ENCODE results near the gene EIF2S2. TPM values are rescaled to one million over a fixed set of nuclear protein-coding genes. Genes with fewer than 3 reads are reported as not detected.

Gene EIF2S2
- total RNA-seq, 2 donors from 2014 or later = 106 to 144 TPM

DNA sequence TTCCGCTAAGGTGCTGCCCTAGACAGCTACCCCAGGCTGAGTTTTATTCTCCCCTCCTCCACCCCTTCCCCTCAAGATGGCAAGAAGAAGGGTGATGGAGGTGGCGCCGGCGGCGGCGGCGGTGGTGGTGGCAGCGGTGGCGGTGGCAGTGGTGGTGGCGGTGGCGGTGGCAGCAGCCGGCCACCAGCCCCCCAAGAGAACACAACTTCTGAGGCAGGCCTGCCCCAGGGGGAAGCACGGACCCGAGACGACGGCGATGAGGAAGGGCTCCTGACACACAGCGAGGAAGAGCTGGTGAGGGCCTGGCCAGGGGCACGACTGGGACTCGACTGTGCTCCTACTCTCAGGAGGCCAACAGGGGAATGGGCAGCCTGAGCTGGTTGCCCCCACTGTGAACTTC, 35.1 kb downstream of the EIF2S2 start:
- Mint-ChIP-seq H3K36me3 (ENCODE audit: low read depth) (peaks cover 48% of the 10 kb centered on the region), H3K4me3 (no peak overlapping the region), H3K27ac (no peak overlapping the region), H3K9me3 (no peaks in the 10 kb centered on the region), H3K4me1 (peaks cover 2% of the 10 kb centered on the region), H3K27me3 (ENCODE audit: insufficient read depth) (no peaks in the 10 kb centered on the region)
- DNase-seq = no peak
- peaks cover 71% of the 10 kb centered on the region for H3K36me3 ChIP-seq (ENCODE audit: control insufficient read depth, insufficient read depth, low read length)
- H3K4me1 ChIP-seq (ENCODE audit: control insufficient read depth, insufficient read depth, low read length) = no peaks in the 10 kb centered on the region
- no peaks in the 10 kb centered on the region for H3K9me3 ChIP-seq (ENCODE audit: control insufficient read depth, low read length)
- 95 to 96% methylated on average over 7 to 20 of the region's 20 CpGs for WGBS, 2 experiments (ENCODE audit: insufficient coverage in 1 of 2, insufficient read length in 1 of 2)
- no peak overlapping the region for H3K4me3 ChIP-seq (ENCODE audit: low read length)
- H3K27me3 ChIP-seq (ENCODE audit: control insufficient read depth, insufficient read depth, low read length, poor library complexity, severe bottlenecking) = no peaks in the 10 kb centered on the region
- no peak overlapping the region for H3K27ac ChIP-seq (ENCODE audit: low read depth, low read length)
- H3K9ac ChIP-seq (ENCODE audit: extremely low read depth, low read length, poor library complexity, severe bottlenecking) = no peak overlapping the region
- TF ChIP-seq, protein P1, sequence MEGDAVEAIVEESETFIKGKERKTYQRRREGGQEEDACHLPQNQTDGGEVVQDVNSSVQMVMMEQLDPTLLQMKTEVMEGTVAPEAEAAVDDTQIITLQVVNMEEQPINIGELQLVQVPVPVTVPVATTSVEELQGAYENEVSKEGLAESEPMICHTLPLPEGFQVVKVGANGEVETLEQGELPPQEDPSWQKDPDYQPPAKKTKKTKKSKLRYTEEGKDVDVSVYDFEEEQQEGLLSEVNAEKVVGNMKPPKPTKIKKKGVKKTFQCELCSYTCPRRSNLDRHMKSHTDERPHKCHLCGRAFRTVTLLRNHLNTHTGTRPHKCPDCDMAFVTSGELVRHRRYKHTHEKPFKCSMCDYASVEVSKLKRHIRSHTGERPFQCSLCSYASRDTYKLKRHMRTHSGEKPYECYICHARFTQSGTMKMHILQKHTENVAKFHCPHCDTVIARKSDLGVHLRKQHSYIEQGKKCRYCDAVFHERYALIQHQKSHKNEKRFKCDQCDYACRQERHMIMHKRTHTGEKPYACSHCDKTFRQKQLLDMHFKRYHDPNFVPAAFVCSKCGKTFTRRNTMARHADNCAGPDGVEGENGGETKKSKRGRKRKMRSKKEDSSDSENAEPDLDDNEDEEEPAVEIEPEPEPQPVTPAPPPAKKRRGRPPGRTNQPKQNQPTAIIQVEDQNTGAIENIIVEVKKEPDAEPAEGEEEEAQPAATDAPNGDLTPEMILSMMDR (conservative IDR thresholded peaks at IDR 0.05) = no peak

DNA sequence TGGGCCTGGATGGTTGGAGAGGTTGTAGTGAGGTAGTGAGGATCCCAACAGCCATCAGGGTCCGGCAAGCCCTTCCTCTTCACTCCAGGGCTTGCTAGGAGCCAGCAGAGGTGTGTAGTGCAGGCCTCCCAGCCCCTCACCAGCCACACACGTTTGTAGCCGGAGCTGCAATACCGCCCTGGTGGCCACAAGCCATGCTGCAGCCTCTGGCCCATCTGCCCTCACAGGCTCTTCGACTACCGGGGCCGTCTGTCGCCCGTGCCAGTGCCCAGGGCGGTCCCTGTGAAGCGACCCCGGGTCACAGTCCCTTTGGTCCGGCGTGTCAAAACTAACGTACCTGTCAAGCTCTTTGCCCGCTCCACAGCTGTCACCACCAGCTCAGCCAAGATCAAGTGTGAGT, 36.4 kb downstream of the EIF2S2 start:
- no peak overlapping the region for H3K9ac ChIP-seq (ENCODE audit: extremely low read depth, low read length, poor library complexity, severe bottlenecking)
- Mint-ChIP-seq H3K27me3 (ENCODE audit: insufficient read depth) (no peaks in the 10 kb centered on the region), H3K36me3 (ENCODE audit: low read depth) (peaks cover 49% of the 10 kb centered on the region), H3K4me3 (no peak overlapping the region), H3K27ac (peak overlapping the region; percentile 69), H3K9me3 (no peaks in the 10 kb centered on the region), H3K4me1 (peaks cover 2% of the 10 kb centered on the region)
- peaks cover 66% of the 10 kb centered on the region for H3K36me3 ChIP-seq (ENCODE audit: control insufficient read depth, insufficient read depth, low read length)
- WGBS, 2 experiments (ENCODE audit: insufficient coverage in 1 of 2, insufficient read length in 1 of 2) = 95 to 97% methylated on average over 15 to 16 of the region's 16 CpGs
- TF ChIP-seq, protein P1 (conservative IDR thresholded peaks at IDR 0.05) = peak; percentile 70
- H3K4me3 ChIP-seq (ENCODE audit: low read length) = no peak overlapping the region
- no peaks in the 10 kb centered on the region for H3K9me3 ChIP-seq (ENCODE audit: control insufficient read depth, low read length)
- no peaks in the 10 kb centered on the region for H3K27me3 ChIP-seq (ENCODE audit: control insufficient read depth, insufficient read depth, low read length, poor library complexity, severe bottlenecking)
- no peaks in the 10 kb centered on the region for H3K4me1 ChIP-seq (ENCODE audit: control insufficient read depth, insufficient read depth, low read length)
- DNase-seq = peak; percentile 75
- no peak overlapping the region for H3K27ac ChIP-seq (ENCODE audit: low read depth, low read length)

DNA sequence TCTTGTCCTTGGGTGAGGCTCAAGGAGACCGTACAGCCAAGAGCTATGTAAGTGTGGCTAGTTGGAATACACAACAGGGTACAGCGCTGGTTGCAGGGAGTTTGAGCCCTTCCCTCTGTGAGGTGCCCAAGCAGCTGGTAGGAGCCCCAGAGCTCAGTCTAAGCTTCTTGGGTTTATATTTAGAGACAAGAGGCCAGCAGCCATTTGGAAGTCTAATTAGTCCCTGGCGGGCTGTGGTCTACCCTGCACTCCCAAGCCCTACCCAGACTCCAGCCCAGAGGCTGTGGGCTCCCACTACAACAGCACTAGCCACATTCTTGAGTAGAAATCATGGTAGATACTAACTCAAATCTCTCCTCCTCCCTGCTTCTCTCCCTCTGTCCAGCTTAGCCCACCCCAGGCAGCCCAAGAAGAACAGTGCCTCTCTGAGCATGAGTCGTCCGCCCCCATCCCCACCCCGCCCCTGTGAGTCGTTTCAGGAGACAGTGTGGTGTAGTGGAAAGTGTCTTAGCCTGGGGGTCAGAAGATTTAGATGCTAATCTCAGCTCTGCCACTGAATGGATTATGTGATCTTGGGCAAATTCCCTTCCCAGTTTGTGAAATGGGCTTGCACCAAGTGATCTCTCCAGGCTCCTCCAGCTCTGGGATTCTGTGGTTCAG, 37.8 kb downstream of the EIF2S2 start:
- 87 to 100% methylated on average over 2 to 7 of the region's 7 CpGs for WGBS, 2 experiments (ENCODE audit: insufficient coverage in 1 of 2, insufficient read length in 1 of 2)
- no peak for DNase-seq
- peaks cover 7% of the 10 kb centered on the region for H3K4me1 Mint-ChIP-seq
- H3K27ac ChIP-seq (ENCODE audit: low read depth, low read length) = no peak overlapping the region
- H3K36me3 ChIP-seq (ENCODE audit: control insufficient read depth, insufficient read depth, low read length) = peaks cover 51% of the 10 kb centered on the region
- no peaks in the 10 kb centered on the region for H3K9me3 ChIP-seq (ENCODE audit: control insufficient read depth, low read length)
- H3K4me1 ChIP-seq (ENCODE audit: control insufficient read depth, insufficient read depth, low read length) = no peaks in the 10 kb centered on the region
- H3K27me3 Mint-ChIP-seq (ENCODE audit: insufficient read depth) = no peaks in the 10 kb centered on the region
- H3K9me3 Mint-ChIP-seq = no peaks in the 10 kb centered on the region
- no peak overlapping the region for H3K4me3 ChIP-seq (ENCODE audit: low read length)
- H3K27ac Mint-ChIP-seq = peak overlapping the region; percentile 45
- TF ChIP-seq, protein P1 (conservative IDR thresholded peaks at IDR 0.05) = no peak
- H3K36me3 Mint-ChIP-seq (ENCODE audit: low read depth) = peaks cover 46% of the 10 kb centered on the region
- no peak overlapping the region for H3K4me3 Mint-ChIP-seq
- H3K9ac ChIP-seq (ENCODE audit: extremely low read depth, low read length, poor library complexity, severe bottlenecking) = no peak overlapping the region
- H3K27me3 ChIP-seq (ENCODE audit: control insufficient read depth, insufficient read depth, low read length, poor library complexity, severe bottlenecking) = no peaks in the 10 kb centered on the region

Data from endodermal cell (in vitro differentiated cells).